Measurements from ENCODE around the gene USF3.

Gene USF3

DNA sequence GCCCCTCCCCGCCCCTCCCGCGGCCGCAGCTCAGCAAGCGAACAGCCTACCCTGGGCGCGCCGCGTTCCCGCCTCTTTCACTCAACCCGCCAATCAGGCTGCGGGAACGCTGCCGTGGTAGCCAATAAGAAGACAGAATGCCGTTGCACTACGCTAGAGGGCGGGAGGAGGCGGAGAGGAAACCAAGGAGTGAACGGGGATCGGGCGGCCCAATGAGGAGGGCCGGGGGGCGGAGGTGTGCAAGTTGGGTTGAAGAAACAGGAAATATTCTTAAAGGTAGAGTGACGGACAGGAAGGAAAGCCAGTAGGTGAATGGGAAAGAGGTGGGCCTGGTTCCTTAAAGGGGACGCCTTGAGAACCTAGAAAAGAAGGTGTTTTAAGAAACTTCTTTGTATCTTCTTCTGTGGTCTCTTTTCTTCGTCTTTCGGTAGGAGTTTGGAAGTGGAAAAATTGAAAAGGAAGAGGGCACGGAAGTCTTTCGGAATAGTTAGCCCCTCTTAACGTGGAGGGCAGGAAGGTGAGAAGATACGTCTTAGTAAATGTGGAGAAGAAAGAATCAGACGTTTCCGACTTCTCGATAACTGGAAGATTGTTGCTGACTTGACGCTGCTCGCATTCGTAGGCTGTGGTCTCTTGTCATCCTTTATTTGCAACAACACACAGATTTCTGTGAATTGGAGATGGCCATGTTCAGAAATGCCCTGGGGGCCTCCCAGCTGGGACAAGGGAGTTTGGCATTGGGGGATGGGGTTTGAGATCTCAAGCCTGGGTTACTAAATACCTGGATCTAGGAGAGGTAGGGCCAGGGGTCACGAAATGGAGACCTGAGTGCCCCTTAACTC is 437 bp upstream of the USF3 start:
- DNase-seq: peak; percentile 97 to 98

DNA sequence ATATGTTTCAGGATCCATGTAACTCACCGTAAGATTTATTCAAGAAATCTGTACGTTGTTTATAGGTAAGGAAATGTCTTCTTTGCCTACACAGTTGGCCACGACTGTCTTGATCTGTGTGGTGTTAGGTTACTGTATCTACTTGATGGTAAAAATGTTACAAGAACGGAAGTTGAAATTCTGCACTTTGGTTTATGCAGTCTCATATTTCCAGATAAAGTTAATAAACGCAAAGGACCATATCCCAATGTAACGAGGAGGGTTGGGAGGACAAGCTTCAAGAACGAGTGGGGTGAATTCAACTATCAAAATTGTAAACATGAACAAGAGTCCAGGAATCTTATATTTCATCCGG is 1.0 kb downstream of the USF3 start:
- DNase-seq: no peak

DNA sequence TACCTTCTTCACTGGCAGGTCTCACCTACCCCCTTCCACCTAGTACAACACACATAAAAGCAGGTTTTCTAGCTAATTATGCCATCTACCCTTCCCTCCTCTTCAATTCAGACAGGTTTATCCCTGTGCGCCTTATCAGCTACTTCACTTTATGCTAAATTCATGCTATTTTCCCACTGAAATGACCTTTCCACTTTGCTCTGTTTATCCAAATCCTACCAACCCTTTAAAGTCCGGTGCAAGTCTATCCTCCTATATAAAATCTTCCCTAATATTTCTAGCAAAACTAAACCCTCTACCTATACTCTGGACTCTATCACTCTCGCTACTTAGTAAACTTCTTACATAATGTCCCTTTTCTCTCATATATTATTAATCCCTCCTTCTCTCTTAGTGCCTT is 6.0 kb downstream of the USF3 start:
- DNase-seq: no peak

DNA sequence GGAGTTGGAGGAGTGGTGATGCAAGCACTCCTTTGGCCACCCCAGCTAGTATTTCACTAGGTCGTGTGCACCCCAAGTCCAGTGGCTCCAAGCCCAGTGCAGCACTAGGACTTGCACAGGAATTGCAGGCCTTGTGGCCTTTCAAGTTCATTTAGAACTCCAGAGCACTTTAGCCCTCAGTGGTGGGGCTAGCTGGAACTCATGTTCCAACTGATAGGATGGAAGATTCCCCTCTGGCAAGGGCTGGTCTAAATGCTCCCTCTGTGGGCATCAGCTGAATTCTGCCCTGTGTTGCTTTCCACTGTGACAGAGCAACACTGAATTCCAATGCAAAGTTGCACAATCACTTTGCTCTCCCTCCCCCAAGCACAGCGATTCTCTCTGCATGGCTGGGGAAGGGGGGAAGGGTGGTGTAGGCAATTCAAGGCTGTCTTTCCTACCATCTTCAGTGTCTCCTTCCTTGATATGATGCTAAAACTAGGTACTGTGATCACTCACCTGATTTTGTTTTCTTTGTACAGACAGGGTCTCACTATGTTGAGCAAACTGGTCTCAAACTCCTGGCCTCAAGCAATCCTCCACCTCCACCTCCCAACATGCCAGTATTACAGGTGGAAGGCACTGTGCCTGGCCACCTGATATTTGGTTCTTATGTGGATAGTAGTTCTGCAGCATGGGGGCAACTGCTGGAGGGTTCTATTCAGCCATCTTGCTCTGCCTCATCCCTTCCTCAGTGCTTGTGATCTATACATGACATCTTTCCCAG is 10.3 kb downstream of the USF3 start:
- no peak for DNase-seq

DNA sequence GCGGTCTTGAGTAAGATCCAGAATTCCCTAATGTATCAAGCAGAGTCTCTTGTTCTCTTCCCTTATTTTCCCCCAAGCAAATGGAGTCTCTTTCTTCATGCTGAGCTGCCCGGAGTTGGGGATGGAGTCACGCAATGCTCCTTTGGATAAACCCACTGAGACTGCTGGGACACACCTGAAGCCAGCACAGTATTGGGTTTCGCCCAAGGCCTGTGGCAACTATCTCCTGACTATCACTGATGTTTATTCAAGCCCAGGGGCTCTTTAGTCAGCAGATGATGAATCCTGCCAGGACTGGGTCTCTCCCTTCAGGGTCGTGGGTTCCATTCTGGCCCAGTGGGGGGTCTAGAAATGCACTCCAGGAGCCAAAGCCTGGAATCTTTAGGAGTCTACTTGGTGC is 11.3 kb downstream of the USF3 start:
- no peak for DNase-seq

DNA sequence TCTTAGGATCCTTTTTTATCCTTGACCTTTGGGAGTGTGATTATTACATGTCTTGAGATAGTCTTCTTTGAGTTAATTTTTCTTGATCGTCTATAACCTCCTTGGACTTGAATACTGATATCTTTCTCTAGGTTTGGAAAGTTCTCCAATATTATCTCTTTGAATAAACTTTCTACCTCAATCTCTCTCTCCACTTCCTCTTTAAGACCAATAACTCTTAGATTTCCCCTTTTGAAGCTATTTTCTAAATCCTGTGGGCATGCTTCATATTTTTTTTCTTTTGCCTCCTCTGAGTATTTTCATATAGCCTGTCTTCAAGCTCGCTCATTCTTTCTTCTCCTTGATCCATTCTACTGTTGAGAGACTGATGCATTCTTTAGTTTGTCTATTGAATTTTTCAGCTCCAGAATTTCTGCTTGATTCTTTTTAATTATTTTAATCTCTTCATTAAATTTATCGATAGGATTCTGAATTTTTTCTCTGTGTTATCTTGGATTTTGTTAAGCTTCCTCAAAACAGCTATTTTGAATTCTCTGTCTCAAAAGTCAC is 12.1 kb downstream of the USF3 start:
- DNase-seq: no peak

DNA sequence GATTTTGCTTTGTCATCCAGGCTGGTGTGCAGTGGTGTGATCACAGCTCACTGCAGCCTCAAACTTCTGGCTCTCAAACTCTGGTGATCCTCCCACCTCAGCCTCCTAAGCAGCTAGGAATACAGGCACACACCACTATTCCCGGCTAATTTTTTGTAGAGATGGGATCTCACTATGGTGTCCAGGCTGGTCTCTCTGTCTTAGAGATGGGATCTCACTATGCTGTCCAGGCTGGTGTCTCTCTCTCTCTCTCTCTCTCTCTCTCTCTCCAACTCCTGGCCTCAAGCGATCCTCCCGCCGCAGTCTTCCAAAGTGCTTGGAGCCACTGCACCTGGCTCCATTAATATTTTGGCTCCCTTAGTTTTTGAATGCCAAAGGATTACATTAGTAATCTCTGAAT is 17.7 kb downstream of the USF3 start:
- no peak for DNase-seq

DNA sequence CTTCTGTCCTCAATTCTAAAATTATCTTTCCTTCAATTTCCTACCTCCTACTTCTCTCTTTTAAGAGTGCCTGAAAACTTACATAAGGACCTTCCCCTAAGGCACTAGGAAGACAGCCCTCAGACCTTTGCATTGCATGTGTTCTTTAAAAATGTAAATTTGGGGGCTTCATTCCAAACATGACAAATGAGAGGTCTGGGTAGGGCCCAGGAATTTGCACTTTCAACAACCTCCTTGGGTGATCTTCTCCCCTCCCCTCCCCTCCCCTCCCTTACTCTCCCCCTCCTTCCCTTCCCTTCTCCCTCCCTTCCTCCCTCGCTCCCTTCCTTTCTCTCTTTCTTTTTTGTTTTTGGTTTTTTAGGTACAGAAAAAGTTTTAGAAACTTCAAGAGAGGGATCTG is 18.7 kb downstream of the USF3 start:
- DNase-seq: no peak

DNA sequence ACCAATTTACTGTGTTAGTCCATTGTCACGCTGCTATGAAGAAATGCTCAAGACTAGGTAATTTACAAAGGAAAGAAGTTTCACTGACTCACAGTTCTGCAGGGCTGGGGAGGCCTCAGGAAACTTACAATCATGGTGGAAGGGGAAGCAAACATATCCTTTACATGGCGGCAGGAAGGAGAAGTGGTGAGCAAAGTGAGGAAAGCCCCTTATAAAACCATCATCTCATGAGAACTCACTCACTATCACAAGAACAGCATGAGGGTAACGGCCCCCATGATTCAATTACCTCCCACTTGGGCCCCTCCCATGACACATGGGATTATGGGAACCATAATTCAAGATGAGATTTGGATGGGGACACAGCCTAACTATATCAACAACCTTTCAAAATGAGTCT is 20.2 kb downstream of the USF3 start:
- DNase-seq: no peak

DNA sequence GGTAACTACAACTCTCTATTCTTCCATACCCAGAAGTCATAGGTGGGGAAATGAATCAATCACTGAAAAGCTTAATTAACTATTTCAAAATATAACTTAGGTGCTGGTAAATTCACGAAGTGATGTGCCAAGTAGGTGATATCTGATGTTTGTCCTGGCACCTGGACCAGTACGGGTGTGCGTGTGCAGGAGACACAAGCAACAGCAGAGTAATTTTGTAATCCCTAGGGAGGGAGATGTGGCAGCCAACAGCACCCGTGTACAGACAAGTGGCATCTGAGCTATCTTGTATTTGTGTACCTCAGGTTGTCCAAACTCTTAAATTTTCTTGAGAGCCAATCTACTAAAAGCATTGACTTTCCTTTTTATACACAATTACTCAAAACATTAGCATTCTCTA is 22.8 kb downstream of the USF3 start:
- DNase-seq: no peak

DNA sequence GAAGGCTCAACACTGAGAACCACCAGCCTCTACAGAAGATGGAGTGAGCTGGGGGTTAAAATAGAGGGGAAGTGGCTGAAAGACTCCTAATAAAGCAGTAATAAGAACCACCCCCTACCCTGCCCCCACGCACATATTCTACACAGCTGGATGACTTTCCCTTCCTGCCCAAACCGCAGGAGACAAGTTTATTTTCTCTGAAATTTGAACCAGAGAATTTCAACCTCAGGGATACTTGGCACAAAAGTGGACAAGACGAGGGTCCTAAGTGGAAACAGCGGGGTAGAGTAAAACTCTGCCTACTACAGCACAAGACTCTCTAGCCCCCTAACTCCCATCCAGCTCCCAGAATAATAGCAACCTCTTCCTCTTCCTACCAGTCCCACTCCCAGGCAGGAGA is 28.4 kb downstream of the USF3 start:
- DNase-seq: no peak

DNA sequence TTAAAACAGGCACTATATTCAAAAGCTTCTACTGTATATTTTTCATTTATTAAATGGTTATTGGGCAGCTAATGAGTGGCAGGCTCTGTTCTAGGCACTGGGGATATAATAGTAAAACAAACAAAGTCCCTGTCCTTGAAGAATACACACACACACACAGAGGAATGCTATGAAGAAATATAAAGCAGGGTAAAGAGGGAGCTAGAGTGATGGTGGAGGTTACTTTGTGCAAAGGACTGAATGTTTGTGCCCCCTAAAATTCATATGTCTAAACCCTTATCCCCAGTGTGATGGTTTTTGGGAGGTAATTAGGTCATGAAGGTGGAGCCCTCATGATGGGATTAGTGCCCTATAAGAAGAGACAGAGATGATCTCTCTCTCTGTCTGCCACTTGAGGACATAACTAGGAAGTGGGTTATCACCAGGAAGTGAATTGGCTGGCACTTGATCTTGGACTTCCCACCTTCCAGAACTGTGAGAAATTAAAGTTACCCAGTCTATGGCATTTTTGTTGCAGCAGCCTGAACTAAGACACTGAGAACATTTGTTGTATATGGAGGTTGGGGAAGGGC is 31.8 kb downstream of the USF3 start:
- no peak for DNase-seq

DNA sequence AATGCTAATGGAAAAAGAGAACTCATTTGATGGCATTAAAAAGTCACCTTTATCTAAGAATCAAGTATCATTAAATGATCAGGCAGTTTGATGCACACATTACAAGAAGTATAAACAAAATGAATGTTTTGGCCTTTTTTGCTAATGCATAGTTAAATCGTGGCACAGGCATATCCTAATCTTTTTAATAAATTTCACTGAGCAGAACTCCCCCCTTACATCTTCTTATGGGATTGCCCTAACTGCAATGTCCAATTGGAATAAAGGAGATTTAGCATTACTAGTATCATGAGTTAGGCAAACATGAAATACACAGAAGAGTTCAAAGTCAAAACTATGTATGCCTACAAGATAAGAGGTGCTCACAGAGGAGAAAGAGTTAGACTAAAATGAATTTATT is 32.7 kb downstream of the USF3 start:
- DNase-seq: no peak

DNA sequence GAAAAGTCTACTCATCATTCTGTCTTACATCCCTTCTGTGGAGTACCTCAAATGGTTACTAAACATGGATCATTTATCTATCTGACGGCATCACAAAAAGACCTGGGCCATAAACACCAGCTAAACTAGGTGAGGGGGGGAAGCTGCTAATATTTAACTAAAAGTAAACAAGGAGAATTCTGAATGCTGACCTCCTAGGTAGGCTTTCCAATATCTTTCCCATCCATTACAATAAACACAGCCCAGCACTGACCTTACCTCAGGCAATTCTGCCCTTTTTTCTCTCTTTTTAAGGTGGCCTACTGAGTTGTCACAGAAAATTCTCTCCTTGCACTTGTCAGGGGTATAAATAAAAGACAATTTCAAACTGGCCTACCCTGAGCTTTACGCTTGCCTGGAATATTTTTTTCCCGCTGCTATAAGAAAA is 33.1 kb downstream of the USF3 start:
- no peak for DNase-seq

DNA sequence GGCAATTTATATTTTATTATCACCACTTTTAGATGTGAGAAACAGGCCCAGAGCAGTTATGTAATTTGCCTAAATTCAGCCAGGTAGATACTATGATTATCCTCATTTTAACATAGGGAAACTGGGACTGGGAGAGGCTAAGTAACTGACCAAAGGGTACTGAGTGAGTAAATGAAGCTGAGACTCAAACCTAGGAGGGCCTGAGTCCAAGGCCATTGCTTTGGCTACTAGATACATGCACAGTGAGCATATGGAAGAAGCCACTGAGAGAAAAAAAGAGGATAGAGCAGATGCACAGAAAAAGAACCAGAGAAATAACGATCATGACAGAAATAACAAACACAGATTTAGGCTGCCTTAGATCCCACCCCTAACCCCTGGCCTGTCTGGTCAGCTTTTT is 33.6 kb downstream of the USF3 start:
- no peak for DNase-seq

DNA sequence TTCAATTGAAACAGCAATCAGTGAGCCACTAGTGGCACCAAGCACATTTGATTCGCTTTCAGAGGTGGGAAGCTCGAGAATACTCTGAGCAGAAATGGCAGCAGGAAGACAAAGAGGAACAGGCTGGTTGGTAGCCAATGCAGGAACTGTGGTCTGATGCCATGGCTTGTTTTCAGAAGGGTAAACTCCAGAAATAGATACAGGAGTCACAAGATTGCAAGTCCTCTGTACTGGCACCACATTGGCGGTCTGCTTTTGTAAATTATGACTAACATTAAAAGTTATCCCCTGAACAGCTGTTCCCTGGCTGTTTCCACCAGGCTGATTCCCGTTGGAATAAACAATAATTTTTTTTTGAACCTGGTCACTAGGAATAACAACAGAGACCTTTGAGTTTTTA is 35.5 kb downstream of the USF3 start:
- no peak for DNase-seq

DNA sequence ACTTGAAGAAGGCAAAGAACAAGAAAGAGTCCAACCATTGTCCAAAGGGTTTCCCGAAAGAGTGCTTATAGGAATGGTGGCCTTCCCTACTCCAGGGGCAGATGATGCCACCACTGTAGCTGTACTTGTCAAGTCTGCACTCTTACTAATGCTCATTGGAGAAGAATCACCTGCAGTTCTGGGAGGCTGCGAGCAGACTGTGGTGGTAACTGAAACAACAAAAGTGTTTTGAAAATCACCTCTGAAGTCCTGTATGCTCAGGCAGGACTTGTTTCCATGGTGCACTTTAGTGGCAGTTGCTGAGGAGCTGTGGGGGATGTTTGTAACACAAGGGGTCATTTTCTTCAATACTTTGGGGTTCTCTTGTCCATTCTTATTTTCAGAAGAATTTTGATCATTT is 36.0 kb downstream of the USF3 start:
- no peak for DNase-seq

DNA sequence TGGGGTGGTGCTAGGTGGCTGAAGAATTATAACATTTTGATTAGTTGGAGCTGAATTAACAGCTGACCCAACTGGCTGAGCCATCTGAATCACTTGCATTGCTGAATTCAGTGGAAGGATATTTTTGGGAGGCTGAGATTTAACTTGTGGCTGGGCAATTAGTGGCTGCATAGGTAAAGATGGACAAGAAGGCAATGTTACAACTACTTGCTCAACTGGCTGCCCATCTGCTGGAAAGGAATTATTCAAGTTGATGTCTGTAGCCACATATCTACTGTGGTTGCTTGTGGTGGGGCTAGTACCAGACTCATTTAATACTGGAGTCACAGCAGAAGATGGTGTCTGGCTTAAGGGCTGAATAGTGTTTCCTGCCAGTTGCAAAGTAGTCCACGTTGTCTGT is 36.4 kb downstream of the USF3 start:
- DNase-seq: no peak

DNA sequence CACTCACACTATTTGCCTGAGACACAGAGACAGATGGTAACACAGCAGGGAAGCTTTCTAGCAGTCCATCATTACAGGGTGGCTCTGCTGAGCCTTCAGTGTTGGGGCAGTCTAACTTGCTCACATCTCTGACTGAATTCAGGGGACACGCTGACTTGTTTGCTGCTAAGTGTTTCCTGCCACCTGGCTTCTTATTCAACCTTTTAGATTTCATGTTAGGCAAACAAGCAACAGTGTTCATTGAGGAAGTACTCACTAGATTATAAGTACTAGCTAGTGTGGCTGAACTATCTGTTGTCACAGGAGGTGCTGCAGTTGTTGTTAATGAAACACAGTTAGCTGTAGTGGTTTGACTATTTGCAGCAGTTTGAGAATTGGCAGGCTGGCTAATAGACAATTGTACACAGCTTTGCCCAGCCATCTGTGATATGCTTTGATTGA is 37.3 kb downstream of the USF3 start:
- no peak for DNase-seq

DNA sequence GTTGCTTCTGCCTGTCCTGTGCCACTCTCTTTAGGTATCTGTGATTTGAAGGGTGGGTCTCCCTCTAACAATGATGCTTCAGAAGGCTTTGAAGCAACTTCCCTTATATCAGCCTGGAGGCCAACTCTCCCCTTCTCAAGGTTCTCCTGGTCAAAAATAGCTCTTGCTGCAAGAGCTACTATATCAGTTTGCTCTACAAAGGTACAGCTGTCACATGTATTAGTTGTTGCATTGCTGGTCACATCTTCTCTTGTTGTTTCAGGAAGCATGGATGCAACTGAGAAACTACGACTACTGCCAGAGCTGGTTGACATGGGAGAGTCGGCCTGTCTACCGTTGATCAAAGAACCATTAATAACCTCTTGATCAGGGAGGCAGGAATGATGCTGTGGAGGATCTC is 38.3 kb downstream of the USF3 start:
- DNase-seq: no peak

DNA sequence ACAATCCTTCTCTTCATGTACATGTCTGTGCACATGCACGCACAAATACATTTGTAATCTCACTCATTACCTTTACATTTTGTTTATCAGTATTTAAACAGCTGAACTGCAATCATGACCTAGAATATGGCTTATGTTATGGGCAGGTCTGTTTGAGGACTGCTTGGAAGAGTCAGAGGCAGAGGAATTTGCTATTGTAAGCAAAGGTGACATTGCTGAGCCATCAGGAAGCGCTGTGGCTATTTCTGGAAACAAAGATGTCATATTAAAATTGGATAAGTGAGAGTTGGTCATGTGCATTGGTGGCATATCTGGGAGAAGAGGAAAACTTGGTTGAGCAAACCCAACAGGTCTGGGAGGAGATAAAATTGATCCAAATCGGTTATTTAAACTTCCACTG is 41.6 kb downstream of the USF3 start:
- DNase-seq: no peak

DNA sequence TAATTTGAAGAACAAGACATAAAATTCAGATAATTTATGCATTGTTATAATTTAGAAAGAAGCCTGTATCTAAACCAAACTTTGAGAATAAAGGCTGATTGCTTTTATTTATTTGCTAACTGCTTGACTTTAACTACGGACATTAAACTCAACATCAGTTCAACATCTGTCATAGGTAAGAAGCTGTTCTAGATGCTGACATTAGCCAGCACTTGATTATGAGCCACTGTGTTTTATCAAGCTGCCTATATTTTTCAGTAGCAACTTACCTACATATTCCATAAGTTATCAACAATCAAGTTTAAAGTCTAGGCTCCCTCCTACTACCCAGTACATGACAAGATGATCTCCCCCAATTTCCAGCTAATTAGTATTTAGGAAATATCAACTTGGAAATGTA is 42.1 kb downstream of the USF3 start:
- no peak for DNase-seq

DNA sequence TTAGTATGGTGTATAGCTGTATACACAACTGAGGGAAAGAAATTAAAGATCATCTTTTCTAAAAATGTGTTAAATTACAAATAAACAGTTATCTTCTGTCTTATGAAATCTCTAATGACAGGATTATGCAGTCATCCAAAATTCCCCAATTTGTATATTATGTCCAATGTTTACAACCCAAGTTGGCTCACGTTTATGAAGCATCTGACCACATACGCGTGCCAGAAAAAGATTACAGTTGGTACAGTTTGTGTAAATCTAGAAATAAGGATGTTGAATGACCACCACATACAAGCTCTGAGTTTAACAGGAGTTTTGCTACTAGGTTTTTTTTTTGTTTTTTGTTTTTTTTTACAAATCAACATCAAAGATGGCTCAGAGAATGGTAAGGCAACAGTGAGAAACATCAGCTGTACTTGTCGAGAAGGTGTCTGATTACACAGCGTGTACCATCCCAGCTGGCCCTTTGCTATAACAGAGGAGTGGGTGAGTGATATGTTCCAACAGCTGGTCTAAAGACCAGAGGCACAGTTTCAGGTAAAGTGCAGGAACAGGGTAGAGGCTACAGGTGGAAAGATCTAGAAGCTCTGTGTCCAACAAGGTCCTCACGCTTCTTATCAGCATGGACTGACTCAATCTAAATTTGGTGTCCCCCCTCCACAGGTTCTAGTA is 47.1 kb downstream of the USF3 start:
- DNase-seq: no peak
